WTC11 (cell line): ENCODE results near the gene SH3BP4. TPM values are rescaled to one million over a fixed set of nuclear protein-coding genes. Genes with fewer than 3 reads are reported as not detected.

Experiments
- ATAC-seq: fragments of 200-7000 bp; cut with Tn5 transposase; 2 replicates; pipeline ENCODE4 v1.10.0; 2021; ENCODE audit warnings: mild to moderate bottlenecking, moderate library complexity
- CTCF ChIA-PET: fragments of 300-600 bp; sonication (Branson Sonifier 250); formaldehyde crosslinking; loops from one replicate; lab custom pipeline; 2021; ENCODE audit warnings: antibody characterized with exemption; lab: Charles Lee
- POLR2A ChIA-PET: fragments of 350-600 bp; sonication (Branson Sonifier 250); formaldehyde crosslinking; loops from one replicate; lab custom pipeline; 2021; ENCODE audit warnings: antibody characterized with exemption; lab: Charles Lee
- DNase-seq: peaks from one replicate; pipeline ENCODE4 v3.0.0; 2021; ENCODE audit warnings: low spot score
- H3K27ac Mint-ChIP-seq: 2 replicates; pipeline ENCODE4 v1.8.0; 2021; ENCODE audit warnings: mixed read lengths
- H3K27me3 Mint-ChIP-seq: 2 replicates; pipeline ENCODE4 v1.8.0; 2021; ENCODE audit warnings: low read depth, mild to moderate bottlenecking, moderate library complexity, mixed read lengths
- H3K36me3 Mint-ChIP-seq: 2 replicates; pipeline ENCODE4 v1.8.0; 2021; ENCODE audit warnings: mixed read lengths
- H3K4me1 Mint-ChIP-seq: 2 replicates; pipeline ENCODE4 v1.8.0; 2022; ENCODE audit warnings: mixed read lengths
- H3K4me3 Mint-ChIP-seq: 2 replicates; pipeline ENCODE4 v1.8.0; 2021; ENCODE audit warnings: mild to moderate bottlenecking, moderate library complexity, mixed read lengths
- H3K9me3 Mint-ChIP-seq: 2 replicates; pipeline ENCODE4 v1.8.0; 2021; ENCODE audit warnings: mixed read lengths
- ATF3 ChIP-seq: sonication (generic); formaldehyde crosslinking; conservative IDR thresholded peaks from 2 replicates; pipeline ENCODE4 v1.8.1; 2022; ENCODE audit warnings: mild to moderate bottlenecking, missing genetic modification reagents
- EMX1 ChIP-seq: fragments of 250-450 bp; sonication (Bioruptor Pico); IDR thresholded peaks from 2 replicates; pipeline ENCODE4 v1.8.0; 2021; ENCODE audit warnings: mild to moderate bottlenecking
- FOXP4 ChIP-seq: sonication (generic); formaldehyde crosslinking; IDR thresholded peaks from 2 replicates; pipeline ENCODE4 v1.8.0; 2022; ENCODE audit warnings: mild to moderate bottlenecking, missing genetic modification reagents
- IRF2 ChIP-seq: sonication (generic); formaldehyde crosslinking; IDR thresholded peaks from 2 replicates; pipeline ENCODE4 v1.8.0; 2022; ENCODE audit warnings: low read depth, missing genetic modification reagents, borderline replicate concordance
- JAZF1 ChIP-seq: fragments of 250-450 bp; sonication (Bioruptor Pico); IDR thresholded peaks from 2 replicates; pipeline ENCODE4 v1.9.0; 2021; ENCODE audit warnings: moderate library complexity, mild to moderate bottlenecking, inconsistent platforms
- NFE2L1 ChIP-seq: sonication (generic); formaldehyde crosslinking; IDR thresholded peaks from 2 replicates; pipeline ENCODE4 v1.8.1; 2023; ENCODE audit warnings: missing genetic modification reagents
- NFYB ChIP-seq: sonication (generic); formaldehyde crosslinking; conservative IDR thresholded peaks from 2 replicates; pipeline ENCODE4 v1.8.0; 2022; ENCODE audit warnings: low read depth, missing genetic modification reagents
- NR3C1 ChIP-seq: sonication (generic); formaldehyde crosslinking; conservative IDR thresholded peaks from 2 replicates; pipeline ENCODE4 v1.8.1; 2023; ENCODE audit warnings: low read depth, mild to moderate bottlenecking, missing genetic modification reagents
- PRDM15 ChIP-seq: sonication (generic); formaldehyde crosslinking; IDR thresholded peaks from 2 replicates; pipeline ENCODE4 v1.8.0; 2022; ENCODE audit warnings: missing genetic modification reagents
- ZNF138 ChIP-seq: sonication (generic); formaldehyde crosslinking; conservative IDR thresholded peaks from 2 replicates; pipeline ENCODE4 v1.8.1; 2022; ENCODE audit warnings: mild to moderate bottlenecking, moderate library complexity, missing genetic modification reagents
- ZNF219 ChIP-seq: sonication (generic); formaldehyde crosslinking; IDR thresholded peaks from 2 replicates; pipeline ENCODE4 v1.8.0; 2023; ENCODE audit warnings: missing genetic modification reagents, mild to moderate bottlenecking, borderline replicate concordance
- ZNF423 ChIP-seq: fragments of 250-450 bp; sonication (Bioruptor Pico); IDR thresholded peaks from 2 replicates; pipeline ENCODE4 v2.1.2; 2022; ENCODE audit warnings: mild to moderate bottlenecking, moderate library complexity
- total RNA-seq: library from RNA; stranded (reverse); gene quantifications from 3 replicates; pipeline ENCODE4 v1.2.3, GENCODE V29; 2021
- TF ChIP-seq, protein P1 (sequence below): fragments of 250-450 bp; sonication (Bioruptor Pico); IDR thresholded peaks from 2 replicates; pipeline ENCODE4 v1.9.0; 2021; ENCODE audit warnings: mild to moderate bottlenecking
- TF ChIP-seq, protein P2 (sequence below): fragments of 250-450 bp; sonication (Bioruptor Pico); conservative IDR thresholded peaks from 2 replicates; pipeline ENCODE4 v1.9.0; 2021; ENCODE audit warnings: mild to moderate bottlenecking

The SH3BP4 gene
- total RNA-seq, 1 experiment from 2014 or later: 44.4 TPM

DNA sequence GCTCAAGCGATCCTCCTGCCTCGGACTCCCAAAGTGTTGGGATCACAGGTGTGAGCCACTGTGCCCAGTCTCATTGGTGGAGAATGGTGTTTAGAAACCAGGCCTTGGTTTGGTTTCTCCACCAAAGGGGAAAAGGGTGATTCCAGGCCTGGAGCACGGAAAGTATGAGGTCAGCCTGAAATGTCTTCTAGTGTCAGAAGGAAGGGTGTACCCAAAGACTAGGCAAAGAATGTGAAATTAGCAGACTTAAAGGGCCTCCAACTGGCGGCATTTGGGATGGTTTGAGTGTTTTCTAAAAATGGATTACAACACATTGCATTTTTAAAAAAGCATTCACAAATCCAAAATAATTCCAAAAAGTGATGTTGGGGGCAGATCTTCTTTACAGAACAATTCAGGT, 139.6 kb downstream of the SH3BP4 start:
- H3K4me3 Mint-ChIP-seq: no peak overlapping the region
- H3K4me1 Mint-ChIP-seq: peaks cover 7% of the 10 kb centered on the region
- no peak overlapping the region for H3K27ac Mint-ChIP-seq
- H3K27me3 Mint-ChIP-seq: no peaks in the 10 kb centered on the region
- DNase-seq (no peak), ATAC-seq (no peak)
- H3K9me3 Mint-ChIP-seq: no peaks in the 10 kb centered on the region
- TF ChIP-seq EMX1 (CRISPR knock-in tag) (no peak), IRF2 (CRISPR knock-in tag) (no peak), ATF3 (CRISPR knock-in tag) (no peak)
- H3K36me3 Mint-ChIP-seq: no peaks in the 10 kb centered on the region
- ChIA-PET POLR2A (no interaction called here), CTCF (interaction anchor here (0.8 kb wide), 1 partner anchor 548 kb away, joined by 6 read pairs; no protein-coding TSS in a partner anchor)

DNA sequence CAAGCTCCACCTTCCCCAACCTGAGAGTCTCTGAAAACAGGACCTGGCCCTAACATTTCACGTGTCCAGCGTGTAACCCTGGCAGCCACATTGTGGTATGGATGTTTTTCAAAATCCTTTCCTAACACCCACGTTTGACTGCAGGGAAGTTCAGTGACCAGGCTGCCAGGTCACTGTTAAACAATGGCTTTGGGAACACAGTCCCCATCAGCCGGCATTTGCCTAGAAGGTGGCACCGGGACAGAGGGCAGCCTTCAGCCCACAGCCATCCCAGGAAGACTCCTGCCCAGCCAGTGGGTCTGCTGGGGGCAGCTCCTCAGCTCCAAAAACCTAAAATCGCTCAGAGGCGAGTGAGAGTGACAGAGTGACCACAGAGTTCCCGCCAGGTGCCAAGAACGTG, 140.2 kb downstream of the SH3BP4 start:
- Mint-ChIP-seq H3K27ac (no peak overlapping the region), H3K9me3 (no peaks in the 10 kb centered on the region), H3K4me1 (peaks cover 3% of the 10 kb centered on the region; the same call in 1 of the 2 replicates), H3K27me3 (no peaks in the 10 kb centered on the region), H3K4me3 (no peak overlapping the region), H3K36me3 (no peaks in the 10 kb centered on the region)
- DNase-seq (no peak), ATAC-seq (no peak)
- TF ChIP-seq ZNF423 (no peak), JAZF1 (CRISPR knock-in tag) (no peak), ATF3 (CRISPR knock-in tag) (no peak), EMX1 (CRISPR knock-in tag) (no peak), NR3C1 (no peak), NFYB (no peak), FOXP4 (no peak), NFE2L1 (CRISPR knock-in tag) (no peak), PRDM15 (no peak), ZNF219 (no peak), ZNF138 (CRISPR knock-in tag) (no peak)
- TF ChIP-seq, protein P1, sequence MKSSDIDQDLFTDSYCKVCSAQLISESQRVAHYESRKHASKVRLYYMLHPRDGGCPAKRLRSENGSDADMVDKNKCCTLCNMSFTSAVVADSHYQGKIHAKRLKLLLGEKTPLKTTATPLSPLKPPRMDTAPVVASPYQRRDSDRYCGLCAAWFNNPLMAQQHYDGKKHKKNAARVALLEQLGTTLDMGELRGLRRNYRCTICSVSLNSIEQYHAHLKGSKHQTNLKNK (CRISPR knock-in tag): no peak
- TF ChIP-seq, protein P2, sequence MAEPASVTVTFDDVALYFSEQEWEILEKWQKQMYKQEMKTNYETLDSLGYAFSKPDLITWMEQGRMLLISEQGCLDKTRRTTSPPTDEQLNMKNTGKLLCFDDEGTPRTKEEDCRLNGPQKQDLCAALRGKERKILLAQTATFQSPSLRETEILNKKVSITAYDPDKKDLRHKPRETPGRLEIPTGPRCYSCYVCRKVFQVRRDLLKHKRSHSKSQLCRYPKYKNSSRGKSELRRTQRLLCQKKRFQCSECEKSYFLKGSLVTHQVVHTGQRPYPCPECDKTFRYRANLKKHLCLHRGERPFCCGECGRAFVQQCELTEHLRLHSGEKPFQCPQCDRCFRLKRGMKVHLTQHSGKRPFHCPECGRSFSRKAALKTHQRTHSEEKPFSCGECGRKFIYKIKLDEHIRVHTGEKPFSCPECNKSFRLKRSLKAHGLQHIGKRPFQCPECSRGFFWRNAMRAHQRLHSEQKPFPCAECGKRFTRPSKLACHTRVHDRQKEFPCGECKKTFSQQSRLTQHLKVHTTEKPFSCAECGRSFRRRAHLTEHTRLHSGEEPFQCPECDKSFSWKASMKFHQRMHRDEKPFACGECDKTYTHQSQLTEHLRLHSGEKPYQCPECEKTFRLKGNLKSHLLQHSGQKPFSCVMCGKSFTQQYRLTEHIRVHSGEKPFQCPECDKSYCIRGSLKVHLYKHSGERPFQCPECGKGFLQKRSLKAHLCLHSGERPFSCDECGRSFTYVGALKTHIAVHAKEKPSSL (CRISPR knock-in tag): no peak
- POLR2A ChIA-PET: no interaction called here
- CTCF ChIA-PET: interaction anchor here (1.1 kb wide), 1 partner anchor 25 kb away, joined by 5 read pairs; no protein-coding TSS in a partner anchor
